Astrocyte (in vitro differentiated cells and primary cell): Measurements from ENCODE around the gene CTSL. TPM values are rescaled to one million over a fixed set of nuclear protein-coding genes. Genes with fewer than 3 reads are reported as not detected.

Source experiments
- DNase-seq: peaks from one replicate; pipeline ENCODE4 v3.0.0-alpha.2; 2010; ENCODE audit warnings: low read depth
- FAIRE-seq: peaks from 2 replicates; lab custom pipeline; 2011; peaks lifted over from hg19 to GRCh38; lab: Jason Lieb, UNC
- H2AFZ ChIP-seq: 2 replicates; pipeline ENCODE4 v1.6.0; 2012; ENCODE audit warnings: low read depth, low read length, inconsistent platforms
- H3K27ac ChIP-seq: 2 replicates; pipeline ENCODE4 v1.5.1; 2011; ENCODE audit warnings: low read depth, low read length, inconsistent platforms
- H3K27me3 ChIP-seq: 2 replicates; pipeline ENCODE4 v1.6.0; 2011; ENCODE audit warnings: low read length, inconsistent platforms; ENCODE audit not compliant: insufficient read depth
- H3K36me3 ChIP-seq: 2 replicates; pipeline ENCODE4 v1.5.1; 2011; ENCODE audit warnings: low read length, inconsistent platforms; ENCODE audit not compliant: insufficient read depth
- H3K4me1 ChIP-seq: 2 replicates; pipeline ENCODE4 v1.5.1; 2011; ENCODE audit warnings: low read length, inconsistent platforms; ENCODE audit not compliant: insufficient read depth
- H3K4me2 ChIP-seq: 2 replicates; pipeline ENCODE4 v1.6.0; 2012; ENCODE audit warnings: low read length, inconsistent platforms
- H3K4me3 ChIP-seq: 2 replicates; pipeline ENCODE4 v1.5.1; 2011; ENCODE audit warnings: low read depth, mild to moderate bottlenecking, low read length, inconsistent platforms; ENCODE audit not compliant: insufficient read depth
- H3K79me2 ChIP-seq: 2 replicates; pipeline ENCODE4 v1.6.0; 2012; ENCODE audit warnings: mild to moderate bottlenecking, low read length, inconsistent platforms; ENCODE audit not compliant: insufficient read depth
- H3K9ac ChIP-seq: 2 replicates; pipeline ENCODE4 v1.6.0; 2012; ENCODE audit warnings: mild to moderate bottlenecking, low read length, inconsistent platforms
- H3K9me3 ChIP-seq: 2 replicates; pipeline ENCODE4 v1.5.1; 2012; ENCODE audit warnings: low read depth, mild to moderate bottlenecking, low read length, inconsistent platforms; ENCODE audit not compliant: insufficient read depth
- H4K20me1 ChIP-seq: 2 replicates; pipeline ENCODE4 v1.6.0; 2012; ENCODE audit warnings: low read length, inconsistent platforms; ENCODE audit not compliant: insufficient read depth
- H3K27ac Mint-ChIP-seq: one replicate; pipeline ENCODE4 v1.8.0; 2021; ENCODE audit warnings: mild to moderate bottlenecking, mixed read lengths; ENCODE audit not compliant: unreplicated experiment
- H3K27me3 Mint-ChIP-seq: one replicate; pipeline ENCODE4 v1.8.0; 2021; ENCODE audit warnings: low read depth, mixed read lengths; ENCODE audit not compliant: unreplicated experiment
- H3K36me3 Mint-ChIP-seq: one replicate; pipeline ENCODE4 v1.8.0; 2021; ENCODE audit warnings: low read depth, mixed read lengths; ENCODE audit not compliant: unreplicated experiment
- H3K4me1 Mint-ChIP-seq: one replicate; pipeline ENCODE4 v1.8.0; 2021; ENCODE audit warnings: low read depth, mixed read lengths; ENCODE audit not compliant: unreplicated experiment
- H3K4me3 Mint-ChIP-seq: one replicate; pipeline ENCODE4 v1.8.0; 2021; ENCODE audit warnings: mild to moderate bottlenecking, moderate library complexity, mixed read lengths; ENCODE audit not compliant: unreplicated experiment
- H3K9me3 Mint-ChIP-seq: one replicate; pipeline ENCODE4 v1.8.0; 2021; ENCODE audit warnings: mild to moderate bottlenecking, mixed read lengths; ENCODE audit not compliant: unreplicated experiment
- EZH2 ChIP-seq: IDR thresholded peaks from 2 replicates; pipeline ENCODE4 v1.6.1; 2012; ENCODE audit warnings: mild to moderate bottlenecking, low read length, inconsistent platforms; ENCODE audit not compliant: insufficient read depth
- total RNA-seq: library from RNA; stranded (reverse); gene quantifications from 2 replicates; pipeline ENCODE4 v1.2.1, GENCODE V29; 2021
- TF ChIP-seq, protein P1 (sequence below): IDR thresholded peaks from 2 replicates; pipeline ENCODE4 v1.5.1; 2011; ENCODE audit warnings: low read depth, mild to moderate bottlenecking, inconsistent platforms, low read length, moderate library complexity; ENCODE audit not compliant: insufficient read depth

Gene CTSL
- total RNA-seq, 1 donor from 2014 or later, result 94.9 TPM

DNA sequence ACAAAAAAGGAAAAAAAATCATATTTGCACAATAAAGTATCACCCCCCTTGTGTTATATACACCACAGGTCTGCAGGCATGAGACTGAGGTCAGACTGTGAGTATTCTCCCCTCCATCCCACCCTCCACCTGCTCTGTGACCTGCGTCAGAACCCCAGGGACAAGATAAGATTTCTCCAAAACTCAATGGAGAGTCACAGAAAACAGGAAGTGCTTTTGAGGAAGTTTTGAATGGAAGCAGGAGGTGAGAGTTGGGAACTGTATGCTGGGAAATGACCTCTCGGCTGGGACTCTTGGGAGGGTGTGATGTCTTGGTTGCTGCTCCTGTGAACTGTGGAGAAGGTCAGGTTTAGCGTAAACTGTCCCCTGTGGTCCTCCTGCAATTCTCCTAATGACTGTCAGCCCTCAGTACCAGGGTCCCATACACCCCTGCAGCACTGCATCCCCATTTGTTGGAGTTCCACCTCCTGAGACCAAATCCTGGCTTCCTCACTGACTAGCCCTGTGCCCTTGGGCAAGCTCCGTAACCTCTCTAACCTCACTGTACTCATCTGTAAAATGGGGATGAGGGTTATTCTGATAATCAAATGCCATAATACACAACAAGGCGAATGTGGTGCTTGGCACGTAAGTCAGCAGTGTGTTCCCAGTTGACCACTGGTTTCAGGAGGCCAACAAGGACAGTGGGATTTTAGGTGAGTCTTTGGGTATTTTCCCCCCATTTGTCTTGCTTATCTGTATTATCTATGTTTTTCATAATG lies 6.9 kb upstream of the CTSL start:
- Mint-ChIP-seq H3K4me1 (no peaks in the 10 kb centered on the region), H3K27ac (no peak overlapping the region), H3K9me3 (peaks cover 2% of the 10 kb centered on the region), H3K27me3 (peaks cover 23% of the 10 kb centered on the region), H3K36me3 (no peaks in the 10 kb centered on the region), H3K4me3 (no peak overlapping the region)
- H3K27ac ChIP-seq, result no peak overlapping the region
- FAIRE-seq (no peak), DNase-seq (no peak)
- H3K4me2 ChIP-seq, result no peak overlapping the region
- H3K9me3 ChIP-seq, result no peaks in the 10 kb centered on the region
- no peaks in the 10 kb centered on the region for H3K36me3 ChIP-seq
- H4K20me1 ChIP-seq, result no peaks in the 10 kb centered on the region
- no peak overlapping the region for H2AFZ ChIP-seq
- no peaks in the 10 kb centered on the region for H3K27me3 ChIP-seq
- H3K9ac ChIP-seq, result no peak overlapping the region
- no peaks in the 10 kb centered on the region for H3K79me2 ChIP-seq
- TF ChIP-seq, protein P1, sequence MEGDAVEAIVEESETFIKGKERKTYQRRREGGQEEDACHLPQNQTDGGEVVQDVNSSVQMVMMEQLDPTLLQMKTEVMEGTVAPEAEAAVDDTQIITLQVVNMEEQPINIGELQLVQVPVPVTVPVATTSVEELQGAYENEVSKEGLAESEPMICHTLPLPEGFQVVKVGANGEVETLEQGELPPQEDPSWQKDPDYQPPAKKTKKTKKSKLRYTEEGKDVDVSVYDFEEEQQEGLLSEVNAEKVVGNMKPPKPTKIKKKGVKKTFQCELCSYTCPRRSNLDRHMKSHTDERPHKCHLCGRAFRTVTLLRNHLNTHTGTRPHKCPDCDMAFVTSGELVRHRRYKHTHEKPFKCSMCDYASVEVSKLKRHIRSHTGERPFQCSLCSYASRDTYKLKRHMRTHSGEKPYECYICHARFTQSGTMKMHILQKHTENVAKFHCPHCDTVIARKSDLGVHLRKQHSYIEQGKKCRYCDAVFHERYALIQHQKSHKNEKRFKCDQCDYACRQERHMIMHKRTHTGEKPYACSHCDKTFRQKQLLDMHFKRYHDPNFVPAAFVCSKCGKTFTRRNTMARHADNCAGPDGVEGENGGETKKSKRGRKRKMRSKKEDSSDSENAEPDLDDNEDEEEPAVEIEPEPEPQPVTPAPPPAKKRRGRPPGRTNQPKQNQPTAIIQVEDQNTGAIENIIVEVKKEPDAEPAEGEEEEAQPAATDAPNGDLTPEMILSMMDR, result no peak
- TF ChIP-seq EZH2, result no peak
- H3K4me3 ChIP-seq, result no peak overlapping the region
- H3K4me1 ChIP-seq, result peaks cover 8% of the 10 kb centered on the region

DNA sequence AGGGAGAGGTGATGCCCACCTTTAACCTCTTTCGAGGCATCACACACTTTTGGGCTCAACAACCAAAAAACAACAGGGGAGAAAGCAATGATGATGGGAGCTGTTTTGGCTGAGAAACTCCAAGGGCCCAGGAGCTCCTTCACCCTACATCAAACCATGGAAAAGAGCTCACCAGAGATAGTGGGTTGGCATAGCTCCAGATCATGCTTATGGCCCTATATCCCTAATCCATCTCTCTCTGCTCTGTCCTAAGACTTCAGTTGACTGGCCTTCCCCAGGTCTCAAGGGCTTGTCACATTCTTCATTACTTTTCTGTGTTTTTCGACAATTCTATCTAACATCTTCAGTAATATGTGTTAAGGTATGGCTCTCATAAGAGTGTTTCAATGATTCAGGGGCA lies 5.7 kb upstream of the CTSL start:
- Mint-ChIP-seq H3K4me1 (no peaks in the 10 kb centered on the region), H3K36me3 (no peaks in the 10 kb centered on the region), H3K27me3 (peaks cover 23% of the 10 kb centered on the region), H3K27ac (no peak overlapping the region), H3K9me3 (peaks cover 2% of the 10 kb centered on the region), H3K4me3 (no peak overlapping the region)
- Histone ChIP-seq H3K9me3 (no peaks in the 10 kb centered on the region), H3K4me1 (no peaks in the 10 kb centered on the region), H3K36me3 (no peaks in the 10 kb centered on the region), H3K4me2 (no peak overlapping the region), H2AFZ (no peak overlapping the region), H3K4me3 (no peak overlapping the region), H3K27me3 (no peaks in the 10 kb centered on the region), H4K20me1 (no peaks in the 10 kb centered on the region), H3K9ac (no peak overlapping the region), H3K27ac (no peak overlapping the region), H3K79me2 (no peaks in the 10 kb centered on the region)
- FAIRE-seq, result no peak
- no peak for DNase-seq
- TF ChIP-seq EZH2, result no peak
- TF ChIP-seq, protein P1, result no peak
